HG03045 (cell line): ENCODE measurements around the gene RUNX3.
"Not testable (repeated sequence)": the region's sequence is repeated elsewhere in the genome, so short reads cannot be mapped to it uniquely, and the experiment has no call there.

ENCODE experiments used
- ATAC-seq: cut with Tn5 transposase; IDR thresholded peaks from one replicate; pipeline ENCODE4 v1.9.1; 2021; ENCODE audit warnings: mild to moderate bottlenecking, moderate library complexity; ENCODE audit not compliant: unreplicated experiment

RUNX3 gene

DNA sequence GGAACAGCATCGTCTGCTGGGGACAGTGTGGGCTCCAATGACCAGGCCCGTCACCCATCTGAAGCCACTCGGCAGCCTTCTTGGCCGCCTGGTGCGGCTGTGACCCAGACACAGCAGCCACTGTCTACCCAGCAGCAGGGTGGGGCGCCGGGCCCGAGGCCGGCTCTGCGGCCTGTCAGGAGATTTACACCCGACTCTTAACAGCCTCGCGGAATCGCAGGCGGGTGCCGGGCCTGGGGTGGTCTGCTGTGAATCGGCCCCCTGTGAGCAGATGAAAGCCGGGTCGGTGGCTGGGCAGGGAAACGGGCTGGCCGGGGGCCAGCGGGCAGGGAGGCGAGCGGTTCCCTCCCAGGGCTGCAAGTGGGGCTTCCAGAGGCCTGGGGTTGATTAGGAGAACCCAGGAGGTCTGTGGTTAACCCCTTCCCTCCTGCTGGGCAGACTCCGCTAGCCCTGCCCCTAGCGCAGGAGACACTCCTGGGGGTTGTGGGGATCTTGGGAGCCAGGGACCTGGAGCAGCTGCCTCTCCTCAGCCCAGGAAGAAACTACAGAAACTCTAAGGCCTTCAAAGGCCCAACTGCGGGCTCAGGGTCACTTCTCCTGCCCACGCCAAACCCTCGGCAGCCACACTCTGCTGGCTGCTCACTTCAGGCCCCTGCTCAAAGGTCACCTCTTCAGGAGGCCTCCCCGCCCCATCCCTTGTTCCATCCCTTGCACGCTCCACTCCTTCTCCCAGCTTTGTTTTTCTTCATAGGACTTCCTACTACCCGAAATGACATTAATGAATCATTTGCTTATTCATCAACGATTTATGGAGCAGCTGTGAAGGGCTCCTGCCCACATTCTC, 15.6 kb downstream of the RUNX3 start:
- ATAC-seq = no peak

DNA sequence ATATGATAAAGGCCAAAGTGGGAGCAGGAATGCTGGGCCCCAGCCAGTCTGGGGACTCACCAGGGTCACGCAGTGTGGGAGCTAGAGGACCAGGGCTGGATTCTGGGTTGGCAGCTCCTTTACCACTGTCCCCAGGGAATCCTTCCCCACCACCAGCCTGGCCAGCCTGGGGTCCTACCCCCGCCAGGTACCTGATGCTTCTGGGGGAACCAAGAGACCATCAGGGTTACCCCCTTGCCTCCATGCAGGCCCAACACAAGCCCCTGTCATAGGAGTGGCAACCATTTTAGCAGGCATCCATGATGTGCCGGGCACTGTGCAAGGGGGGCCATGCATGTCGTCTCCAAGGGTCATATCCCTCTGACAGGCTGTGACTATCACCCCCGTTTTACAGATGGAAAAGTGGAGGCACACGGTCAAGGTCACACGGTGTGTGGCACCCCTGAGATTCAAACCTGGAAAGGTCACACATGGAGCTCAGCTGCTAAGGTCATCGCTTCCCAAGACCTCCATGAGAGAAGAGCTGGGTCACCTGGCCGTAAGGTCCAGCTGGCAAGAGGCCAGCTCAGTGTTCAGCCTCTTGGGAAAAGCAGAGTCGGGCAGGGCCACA, 16.4 kb downstream of the RUNX3 start:
- ATAC-seq = no peak

DNA sequence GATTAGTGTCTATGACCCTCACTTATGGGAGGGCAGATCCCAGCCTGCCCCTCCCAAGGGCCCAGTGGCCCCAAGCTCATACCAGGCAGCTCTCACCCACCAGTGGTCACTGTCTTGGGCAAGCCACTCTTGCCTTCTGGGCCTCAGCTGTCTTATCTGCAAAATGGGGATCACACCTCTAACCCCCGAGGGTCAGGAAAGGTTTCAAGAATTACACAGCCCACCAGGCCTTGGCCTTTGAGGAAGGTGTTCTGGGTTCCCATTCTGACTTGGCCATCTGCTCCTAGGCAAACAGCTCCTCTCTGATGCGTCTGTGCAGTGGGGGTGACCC, 16.8 kb downstream of the RUNX3 start:
- no peak for ATAC-seq

DNA sequence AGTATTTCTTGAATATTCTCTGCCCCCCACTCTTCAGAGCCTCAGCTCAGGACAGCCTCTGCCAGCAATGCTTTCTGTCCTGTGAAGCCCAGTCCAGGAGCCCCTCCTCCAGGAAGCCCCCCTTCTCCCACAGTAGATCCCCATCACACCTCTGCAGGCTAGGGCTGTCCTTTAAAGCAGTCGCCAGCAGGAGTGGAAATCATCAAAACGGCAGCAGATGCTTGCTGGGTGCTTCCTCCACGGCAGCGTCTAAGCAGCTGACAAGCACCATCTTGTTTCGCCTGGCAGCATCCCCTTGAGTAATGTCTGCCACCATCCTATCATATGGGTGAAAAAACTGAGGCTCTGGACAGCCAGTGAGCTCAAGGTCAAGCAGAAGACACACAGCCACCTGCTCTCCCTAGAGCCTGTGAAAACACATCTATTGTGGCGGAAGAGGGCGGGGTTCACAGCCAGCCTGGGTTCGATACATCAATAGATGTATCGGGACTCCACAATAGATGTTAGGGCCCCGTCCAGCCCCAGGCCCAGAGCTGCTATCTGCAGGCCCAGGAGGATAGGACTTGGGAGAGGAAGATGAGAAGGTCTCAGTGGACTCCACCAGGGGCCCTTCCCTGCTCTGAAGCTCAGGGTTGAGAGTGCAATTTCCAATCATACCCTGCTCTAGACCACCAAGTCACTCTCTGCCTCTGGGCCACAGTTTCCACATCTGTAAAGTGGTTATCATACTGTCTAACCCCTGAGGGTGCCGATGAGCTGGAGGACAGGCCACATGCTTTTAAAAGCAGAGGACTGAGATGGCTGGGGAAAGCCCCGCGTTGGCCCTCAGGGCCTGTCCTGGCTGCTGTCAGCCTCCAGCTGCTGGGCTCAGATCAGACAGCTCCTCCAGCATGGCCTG, 17.5 kb downstream of the RUNX3 start:
- ATAC-seq = no peak

DNA sequence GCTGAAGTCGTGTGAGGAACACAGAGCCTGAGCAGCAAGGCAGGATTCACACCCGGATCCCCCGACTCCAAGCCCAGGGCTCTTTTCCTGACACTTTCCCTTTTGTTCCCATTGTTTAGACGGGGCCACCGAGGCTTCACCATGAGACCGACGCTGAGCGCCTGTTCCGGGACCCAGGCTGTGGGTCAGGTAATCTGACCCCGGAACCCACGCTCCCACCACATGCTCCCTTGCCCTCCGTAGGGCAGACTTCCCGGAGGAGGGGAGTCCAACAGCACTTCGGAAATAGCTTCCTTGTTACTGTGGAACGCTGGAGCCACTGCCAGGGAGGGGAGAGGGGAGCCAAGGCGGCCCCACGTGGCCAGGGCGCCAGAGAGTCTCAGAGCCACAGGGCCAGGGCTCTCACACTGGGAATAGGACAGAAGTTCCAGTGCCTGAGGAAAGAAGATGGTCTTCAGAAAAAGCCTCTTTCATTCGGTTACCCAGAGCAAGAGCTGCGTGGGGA, 18.4 kb downstream of the RUNX3 start:
- no peak for ATAC-seq

DNA sequence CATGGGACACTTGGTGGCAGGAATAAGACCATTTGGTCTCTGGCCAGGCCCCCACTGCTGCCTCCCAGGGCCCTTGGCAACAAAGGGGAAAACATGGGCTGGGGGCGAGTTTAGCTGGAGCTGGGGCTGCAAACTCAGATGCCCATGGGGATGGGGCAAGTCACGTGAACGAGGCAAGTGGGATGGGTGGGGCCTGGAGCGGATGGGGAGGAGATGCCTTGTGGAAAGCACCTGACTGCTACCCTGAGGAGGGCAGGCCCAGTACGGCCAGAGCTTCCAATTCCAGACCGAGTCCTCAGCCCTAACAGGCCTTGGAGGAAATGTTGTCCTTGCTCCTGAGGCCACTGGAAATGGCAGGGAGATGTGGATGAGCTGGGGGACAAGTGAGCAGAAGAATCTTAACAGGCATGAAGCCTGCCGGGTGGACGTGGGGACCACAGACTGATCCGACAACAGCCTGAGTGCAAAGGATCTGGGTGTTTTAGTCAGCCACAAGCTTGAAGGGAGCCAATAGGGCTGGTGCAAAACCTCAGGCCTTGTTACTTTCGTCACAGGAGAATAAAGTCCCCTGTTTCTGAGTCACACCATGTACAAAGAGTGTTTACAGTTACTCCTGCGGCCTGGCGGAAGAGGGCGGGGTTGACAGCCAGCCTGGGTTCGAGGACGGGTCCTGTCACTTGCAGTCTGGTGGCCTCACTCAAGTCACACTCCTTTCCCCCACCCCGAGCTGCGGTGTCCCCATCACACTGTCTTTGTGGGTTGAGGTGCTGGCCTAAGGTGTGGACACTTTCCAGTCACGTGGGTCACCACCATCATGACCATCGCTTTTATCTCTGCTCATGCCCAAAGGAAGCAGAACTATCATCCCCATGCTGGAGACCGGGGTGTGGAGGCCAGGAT, 19.1 kb downstream of the RUNX3 start:
- ATAC-seq = no peak

DNA sequence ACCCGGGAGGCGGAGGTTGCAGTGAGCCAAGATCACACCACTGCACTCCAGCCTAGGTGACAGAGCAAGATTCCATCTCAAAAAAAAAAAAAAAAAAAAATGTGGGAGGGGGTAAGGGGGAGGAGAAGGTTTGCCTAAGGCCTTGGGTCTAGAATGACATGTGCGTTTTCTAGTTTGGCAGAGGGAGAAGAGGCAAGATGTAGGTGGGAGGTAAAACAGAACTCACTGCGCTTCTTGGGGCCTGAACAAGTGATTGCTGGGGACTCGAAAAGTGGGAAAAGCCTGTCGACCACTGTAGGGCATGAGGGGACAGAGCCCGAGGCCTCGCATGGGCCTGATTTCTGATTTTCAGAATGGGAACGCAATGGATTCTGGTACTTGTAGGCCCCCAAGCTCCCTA, 19.9 kb downstream of the RUNX3 start:
- ATAC-seq = no peak

DNA sequence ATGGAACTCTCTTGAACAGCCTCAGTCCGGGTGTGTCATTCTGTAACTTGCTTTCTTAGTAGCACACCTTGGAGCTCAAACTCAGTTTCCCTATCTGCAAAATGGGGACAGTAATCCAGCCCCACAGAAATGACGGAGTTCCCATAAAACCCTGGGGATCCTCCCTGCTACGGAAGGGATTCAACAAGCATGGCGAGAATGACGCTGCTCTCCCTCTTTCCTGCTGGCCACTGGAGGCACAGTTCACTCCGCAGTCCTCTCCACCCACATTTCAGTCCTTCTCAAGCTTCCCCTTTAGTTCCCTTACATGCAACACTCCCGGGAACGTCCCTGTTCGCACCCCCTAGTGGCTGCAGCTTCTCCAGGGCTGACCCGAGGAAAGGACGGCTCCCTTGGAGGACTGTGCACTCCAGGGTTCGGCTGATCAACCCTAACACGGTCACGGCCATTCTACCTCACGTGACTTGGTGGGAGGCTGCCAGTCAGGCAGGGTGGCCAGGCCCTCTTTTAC, 20.6 kb downstream of the RUNX3 start:
- ATAC-seq = no peak

DNA sequence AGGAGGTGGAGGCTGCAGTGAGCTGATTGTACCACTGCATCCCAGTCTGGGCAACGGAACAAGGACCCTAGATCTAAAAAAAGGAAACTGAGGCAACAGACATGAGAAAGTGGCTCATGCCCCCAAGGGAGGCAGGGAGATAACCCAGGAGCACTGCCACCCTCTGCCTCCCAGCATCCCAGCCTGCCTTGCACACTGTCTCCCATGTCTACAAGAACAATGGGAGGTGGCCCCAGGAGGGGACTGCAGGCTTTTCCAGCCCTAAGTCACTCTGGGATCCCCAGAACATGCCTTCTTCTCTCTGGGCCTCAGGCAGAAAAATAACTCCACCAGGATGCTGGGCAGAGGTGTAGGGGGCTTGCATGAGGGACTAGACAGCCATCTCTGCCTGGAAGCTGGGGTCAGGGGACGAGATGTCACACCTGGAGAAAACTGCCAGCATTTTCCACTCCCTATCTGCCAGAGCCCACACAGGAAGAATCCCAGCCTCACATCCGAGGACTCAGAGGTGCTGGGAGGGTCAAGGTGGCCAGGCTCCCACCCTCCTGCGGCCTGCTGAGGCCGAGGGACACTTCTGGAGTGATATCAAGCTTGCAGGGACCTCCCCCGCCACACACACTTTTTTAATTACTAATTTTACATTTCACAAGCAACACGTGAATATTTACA, 21.4 kb downstream of the RUNX3 start:
- no peak for ATAC-seq

DNA sequence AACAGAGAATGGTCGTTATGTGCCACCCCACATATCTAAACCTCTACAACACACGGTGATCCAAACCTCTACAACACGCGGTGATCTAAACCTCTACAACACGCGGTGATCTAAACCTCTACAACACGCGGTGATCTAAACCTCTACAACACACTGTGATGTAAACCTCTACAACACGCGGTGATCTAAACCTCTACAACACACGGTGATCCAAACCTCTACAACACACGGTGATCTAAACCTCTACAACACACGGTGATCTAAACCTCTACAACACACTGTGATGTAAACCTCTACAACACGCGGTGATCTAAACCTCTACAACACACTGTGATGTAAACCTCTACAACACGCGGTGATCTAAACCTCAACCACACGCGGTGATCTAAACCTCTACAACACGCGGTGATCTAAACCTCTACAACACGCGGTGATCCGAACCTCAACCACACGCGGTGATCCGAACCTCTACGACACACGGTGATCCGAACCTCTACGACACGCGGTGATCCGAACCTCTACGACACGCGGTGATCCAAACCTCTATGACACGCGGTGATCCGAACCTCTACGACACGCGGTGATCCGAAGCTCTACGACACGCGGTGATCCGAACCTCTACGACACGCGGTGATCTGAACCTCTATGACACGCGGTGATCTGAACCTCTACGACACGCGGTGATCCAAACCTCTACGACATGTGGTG, 22.3 kb downstream of the RUNX3 start:
- not testable (repeated sequence) for ATAC-seq

DNA sequence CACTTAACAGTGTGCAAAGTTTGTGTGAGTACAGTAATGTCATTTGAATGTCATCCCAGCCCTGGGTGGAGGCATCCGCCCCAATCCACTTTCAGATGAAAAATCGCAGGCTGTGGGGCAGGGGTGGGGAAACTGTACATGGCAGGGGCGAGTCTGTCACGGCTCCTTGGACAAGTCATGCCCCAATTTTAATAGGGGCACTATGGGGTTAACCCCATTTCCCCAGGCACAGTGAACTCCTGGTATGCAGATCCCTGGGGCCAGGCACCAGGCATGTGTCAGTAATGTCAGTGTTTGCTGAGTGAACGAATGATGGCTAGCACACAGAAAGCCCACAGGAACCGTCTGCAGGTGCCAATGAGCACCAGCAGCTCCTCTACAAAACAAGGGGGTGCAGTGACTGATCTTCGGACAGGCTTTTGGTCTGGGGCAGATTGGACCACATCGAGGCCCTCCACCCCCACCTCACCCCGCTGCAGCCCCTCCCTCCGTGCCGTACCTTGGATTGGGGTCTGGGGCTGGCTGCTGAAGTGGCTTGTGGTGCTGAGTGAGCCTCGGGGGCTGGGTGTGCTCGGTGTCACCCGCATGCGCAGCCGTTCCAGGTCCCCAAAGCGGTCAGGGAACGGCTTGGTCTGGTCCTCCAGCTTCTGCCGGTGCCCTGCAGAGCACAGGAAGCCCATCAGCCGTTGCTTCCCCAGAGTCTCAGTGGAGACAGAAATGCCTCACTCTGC, 23.2 kb downstream of the RUNX3 start:
- ATAC-seq = no peak

DNA sequence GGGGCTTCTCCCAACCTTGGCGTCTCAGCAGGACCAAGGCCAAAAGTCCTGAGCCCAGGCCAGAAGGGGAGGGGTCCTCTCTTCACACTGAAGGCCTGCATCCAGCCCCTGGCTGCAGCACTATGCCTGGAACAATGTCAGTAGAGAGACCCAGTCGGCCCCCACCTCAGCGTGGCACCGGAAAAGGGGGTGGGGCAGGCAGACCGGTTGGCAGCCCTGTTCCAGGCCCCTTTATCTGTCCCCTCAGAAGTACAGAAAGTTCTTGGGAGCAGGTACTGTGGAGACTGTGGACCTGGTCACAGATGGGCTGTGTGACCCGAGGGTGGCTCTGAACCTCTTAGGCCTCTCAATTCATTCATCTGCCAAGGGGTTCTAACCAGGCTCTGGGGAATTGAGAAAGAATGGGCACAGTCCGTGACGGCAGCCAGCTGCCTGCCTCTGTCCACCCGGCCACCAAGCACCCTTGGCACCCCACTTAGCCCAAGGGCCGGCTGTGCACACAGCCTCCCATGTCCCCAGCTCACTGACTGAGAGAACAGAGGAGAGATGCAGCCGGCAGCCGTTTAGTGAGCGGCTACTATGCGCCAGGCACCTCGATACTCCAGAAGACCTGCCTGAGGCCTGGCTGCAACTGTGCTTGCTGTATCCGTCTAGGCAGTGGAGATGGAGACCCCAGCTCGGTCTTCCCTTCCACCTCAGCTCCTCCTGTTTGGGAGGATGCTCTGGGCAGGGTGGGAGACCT, 23.9 kb downstream of the RUNX3 start:
- no peak for ATAC-seq

DNA sequence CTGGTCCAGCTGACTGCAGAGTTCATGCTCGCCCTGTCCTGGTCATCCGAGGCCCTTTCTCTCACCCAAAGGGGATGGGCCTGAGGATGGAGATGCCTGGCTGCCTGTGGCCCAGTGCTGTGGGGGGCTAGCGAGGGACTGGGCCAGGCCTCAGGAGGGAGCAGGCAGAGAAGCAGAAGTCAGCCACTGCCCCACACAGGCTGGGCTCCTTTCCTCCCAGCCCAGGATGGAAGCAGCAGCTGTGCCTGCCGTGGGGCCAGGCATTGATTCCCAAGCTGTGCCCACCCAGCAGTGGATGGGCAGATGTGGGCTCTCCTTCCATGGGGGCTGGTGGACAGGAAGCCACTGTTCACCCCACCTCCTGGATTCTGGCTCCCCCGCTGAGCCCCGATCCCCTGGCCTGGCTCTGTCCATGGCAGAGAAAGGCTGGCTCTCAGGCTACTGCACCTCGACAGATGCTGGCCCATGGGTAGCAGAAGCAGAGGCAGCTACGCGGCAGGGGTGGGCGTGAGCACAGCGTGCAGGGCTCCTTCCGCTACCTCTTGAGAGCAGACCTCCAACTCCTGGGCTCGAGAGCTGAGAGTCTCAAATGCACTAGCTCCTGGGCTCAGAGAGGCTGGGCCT, 24.6 kb downstream of the RUNX3 start:
- no peak for ATAC-seq

DNA sequence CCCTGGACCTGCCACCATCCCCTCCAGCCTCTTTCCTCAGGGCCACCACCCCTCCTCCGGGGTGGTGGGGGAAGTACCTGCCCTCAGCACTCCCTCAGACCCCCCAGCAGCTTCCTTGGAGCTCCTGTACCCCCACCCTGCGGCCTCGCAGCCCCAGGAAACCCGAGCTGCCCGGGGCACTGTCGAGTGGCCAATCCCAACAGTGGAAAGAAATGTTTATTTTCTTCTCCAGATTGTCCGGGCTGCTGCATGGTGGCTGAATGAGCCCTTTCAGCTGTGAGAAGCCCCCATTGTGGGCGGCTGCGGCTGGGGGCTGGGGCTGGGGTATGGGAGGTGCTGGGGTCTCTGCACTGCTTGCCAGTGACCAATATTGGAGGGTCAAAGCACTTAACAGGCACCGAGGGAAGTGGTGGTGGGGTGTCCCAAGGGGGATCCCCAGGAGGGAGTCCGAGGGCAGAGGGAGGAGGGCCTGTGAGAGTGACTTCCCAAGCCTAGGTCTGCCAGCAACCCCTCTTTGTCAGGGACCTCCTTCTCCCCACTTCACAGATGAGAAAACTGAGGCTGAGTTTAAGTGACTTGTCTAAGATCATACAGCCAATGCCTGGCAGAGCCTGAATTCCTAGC, 25.2 kb downstream of the RUNX3 start:
- ATAC-seq = no peak

DNA sequence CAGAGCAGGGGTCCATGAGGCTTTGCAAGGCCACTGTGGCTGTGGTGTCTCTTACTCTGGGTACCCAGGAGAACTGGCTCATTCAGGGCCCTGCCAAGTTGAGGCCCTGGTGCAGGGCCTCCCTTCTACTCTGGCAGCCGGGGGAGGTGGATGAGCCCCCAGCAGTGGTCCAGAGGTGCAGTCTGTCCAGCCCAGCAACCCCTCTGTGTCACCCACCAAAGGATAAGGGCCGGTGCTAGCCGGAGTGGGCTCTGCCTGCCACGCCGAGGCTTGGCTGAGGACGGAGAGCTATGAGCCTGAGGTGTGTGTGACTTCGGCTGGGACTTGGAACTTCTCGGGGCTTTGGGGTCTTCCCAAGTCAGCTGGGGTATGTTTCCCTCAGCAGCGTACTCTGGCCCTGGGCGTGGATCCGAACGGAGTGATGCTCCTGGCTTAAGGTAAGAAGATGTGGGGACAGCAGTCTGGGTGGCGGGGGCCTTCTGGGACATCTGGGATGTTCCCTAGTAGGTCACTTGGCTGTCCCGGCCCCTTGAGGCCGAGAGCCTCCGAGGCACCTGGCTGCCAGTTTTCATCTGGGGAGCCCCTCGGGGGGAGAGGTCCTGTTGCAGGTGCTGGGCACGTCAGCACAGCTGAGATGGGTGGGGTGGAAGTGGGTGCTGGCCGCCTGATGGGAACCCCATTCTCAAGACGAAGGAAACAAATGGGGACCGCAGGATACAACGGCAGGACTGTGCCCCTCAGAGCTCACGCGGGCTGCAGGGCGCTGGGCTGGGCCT, 25.9 kb downstream of the RUNX3 start:
- no peak for ATAC-seq

DNA sequence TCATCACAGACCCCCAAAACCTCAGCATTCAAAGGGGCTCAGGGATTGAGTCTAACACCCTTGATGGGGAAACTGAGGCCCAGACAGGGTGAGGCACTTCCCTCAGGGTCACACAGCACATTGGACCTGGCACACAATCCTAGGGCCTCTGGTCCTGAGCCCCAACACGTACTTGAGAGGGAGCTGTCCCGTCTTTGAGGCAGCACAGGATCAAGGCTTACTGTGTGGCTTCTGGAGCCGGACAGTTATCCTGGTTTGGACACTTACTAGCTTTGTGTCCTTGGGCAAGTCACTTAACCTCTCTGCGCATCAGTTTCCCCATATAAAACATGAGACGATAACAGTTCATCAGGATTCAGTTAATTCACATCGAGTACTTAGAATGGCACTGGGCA, 26.5 kb downstream of the RUNX3 start:
- no peak for ATAC-seq
